Stimulated activated naive CD8-positive, alpha-beta T cell treated with anti-CD3 and anti-CD28 coated beads, Interleukin-15, Interleukin-2, amounts not matched to agents 100 ng/mL and 50 ng/mL, for 24 hours (primary cell): ENCODE results near the gene FOXJ3.
A peak's percentile ranks its signal among the peaks of the same experiment; 100 is the strongest.

Experiments used
- H3K27ac Mint-ChIP-seq: one replicate; pipeline ENCODE4 v1.8.0; 2021; ENCODE audit warnings: mild to moderate bottlenecking, mixed read lengths
- H3K27me3 Mint-ChIP-seq: one replicate; pipeline ENCODE4 v1.8.0; 2021; ENCODE audit warnings: mixed read lengths
- H3K36me3 Mint-ChIP-seq: one replicate; pipeline ENCODE4 v1.8.0; 2021; ENCODE audit warnings: low read depth, mixed read lengths
- H3K4me1 Mint-ChIP-seq: one replicate; pipeline ENCODE4 v1.8.0; 2021; ENCODE audit warnings: low read depth, mixed read lengths
- H3K4me3 Mint-ChIP-seq: one replicate; pipeline ENCODE4 v1.8.0; 2021; ENCODE audit warnings: mild to moderate bottlenecking, mixed read lengths
- H3K9me3 Mint-ChIP-seq: one replicate; pipeline ENCODE4 v1.8.0; 2021; ENCODE audit warnings: mixed read lengths

FOXJ3 gene

GRCh38 chr1:42263019-42263418 is 72.0 kb downstream of the FOXJ3 start:
- Mint-ChIP-seq H3K27ac (no peak overlapping the region), H3K4me1 (peaks cover 62% of the 10 kb centered on the region), H3K27me3 (no peaks in the 10 kb centered on the region), H3K4me3 (no peak overlapping the region), H3K9me3 (no peaks in the 10 kb centered on the region), H3K36me3 (peaks cover 54% of the 10 kb centered on the region)

- Mint-ChIP-seq H3K4me1 (peaks cover 56% of the 10 kb centered on the region), H3K9me3 (no peaks in the 10 kb centered on the region), H3K27me3 (no peaks in the 10 kb centered on the region), H3K27ac (no peak overlapping the region), H3K4me3 (no peak overlapping the region), H3K36me3 (peaks cover 60% of the 10 kb centered on the region)
Observed at GRCh38 chr1:42260376-42261070, 74.5 kb downstream of the FOXJ3 start.

GRCh38 chr1:42259739-42260064 is 75.3 kb downstream of the FOXJ3 start:
- Mint-ChIP-seq H3K27me3 (no peaks in the 10 kb centered on the region), H3K4me1 (peaks cover 58% of the 10 kb centered on the region), H3K4me3 (no peak overlapping the region), H3K27ac (no peak overlapping the region), H3K9me3 (no peaks in the 10 kb centered on the region), H3K36me3 (peaks cover 63% of the 10 kb centered on the region)

- Mint-ChIP-seq H3K4me1 (peaks cover 56% of the 10 kb centered on the region), H3K27ac (no peak overlapping the region), H3K9me3 (no peaks in the 10 kb centered on the region), H3K4me3 (no peak overlapping the region), H3K36me3 (peaks cover 58% of the 10 kb centered on the region), H3K27me3 (no peaks in the 10 kb centered on the region)
Observed at GRCh38 chr1:42259059-42259738, 75.8 kb downstream of the FOXJ3 start.

GRCh38 chr1:42258218-42258617 is 76.8 kb downstream of the FOXJ3 start:
- H3K9me3 Mint-ChIP-seq, result no peaks in the 10 kb centered on the region
- H3K27me3 Mint-ChIP-seq, result no peaks in the 10 kb centered on the region
- H3K4me1 Mint-ChIP-seq, result peaks cover 51% of the 10 kb centered on the region
- H3K4me3 Mint-ChIP-seq, result no peak overlapping the region
- no peak overlapping the region for H3K27ac Mint-ChIP-seq
- peaks cover 49% of the 10 kb centered on the region for H3K36me3 Mint-ChIP-seq

GRCh38 chr1:42251042-42251441 is 84.0 kb downstream of the FOXJ3 start:
- Mint-ChIP-seq H3K9me3 (no peaks in the 10 kb centered on the region), H3K4me1 (peaks cover 30% of the 10 kb centered on the region), H3K27ac (no peak overlapping the region), H3K27me3 (no peaks in the 10 kb centered on the region), H3K36me3 (peaks cover 56% of the 10 kb centered on the region), H3K4me3 (no peak overlapping the region)

GRCh38 chr1:42250164-42250563 is 84.9 kb downstream of the FOXJ3 start:
- Mint-ChIP-seq H3K27ac (no peak overlapping the region), H3K36me3 (peaks cover 55% of the 10 kb centered on the region), H3K9me3 (no peaks in the 10 kb centered on the region), H3K4me3 (no peak overlapping the region), H3K4me1 (peaks cover 35% of the 10 kb centered on the region), H3K27me3 (no peaks in the 10 kb centered on the region)

- H3K27me3 Mint-ChIP-seq, result no peaks in the 10 kb centered on the region
- peaks cover 30% of the 10 kb centered on the region for H3K9me3 Mint-ChIP-seq
- H3K4me1 Mint-ChIP-seq, result peaks cover 62% of the 10 kb centered on the region
- H3K36me3 Mint-ChIP-seq, result peaks cover 80% of the 10 kb centered on the region
- H3K4me3 Mint-ChIP-seq, result no peak overlapping the region
- H3K27ac Mint-ChIP-seq, result no peak overlapping the region
Observed at GRCh38 chr1:42240966-42241755, 93.9 kb downstream of the FOXJ3 start.

GRCh38 chr1:42239555-42239954 is 95.5 kb downstream of the FOXJ3 start:
- Mint-ChIP-seq H3K4me3 (no peak overlapping the region), H3K36me3 (peaks cover 80% of the 10 kb centered on the region), H3K27ac (no peak overlapping the region), H3K9me3 (peaks cover 34% of the 10 kb centered on the region), H3K4me1 (peaks cover 48% of the 10 kb centered on the region), H3K27me3 (no peaks in the 10 kb centered on the region)

GRCh38 chr1:42239041-42239440 is 96.0 kb downstream of the FOXJ3 start:
- peaks cover 35% of the 10 kb centered on the region for H3K9me3 Mint-ChIP-seq
- no peak overlapping the region for H3K4me3 Mint-ChIP-seq
- H3K36me3 Mint-ChIP-seq, result peaks cover 80% of the 10 kb centered on the region
- H3K27ac Mint-ChIP-seq, result no peak overlapping the region
- peaks cover 43% of the 10 kb centered on the region for H3K4me1 Mint-ChIP-seq
- H3K27me3 Mint-ChIP-seq, result no peaks in the 10 kb centered on the region

GRCh38 chr1:42231253-42231652 is 103.8 kb downstream of the FOXJ3 start:
- Mint-ChIP-seq H3K4me3 (no peak overlapping the region), H3K27ac (no peak overlapping the region), H3K4me1 (peaks cover 10% of the 10 kb centered on the region), H3K9me3 (peaks cover 9% of the 10 kb centered on the region), H3K27me3 (no peaks in the 10 kb centered on the region), H3K36me3 (peaks cover 22% of the 10 kb centered on the region)

GRCh38 chr1:42228938-42229337 is 106.1 kb downstream of the FOXJ3 start:
- Mint-ChIP-seq H3K9me3 (peaks cover 1% of the 10 kb centered on the region), H3K27me3 (no peaks in the 10 kb centered on the region), H3K27ac (peak overlapping the region; percentile 2), H3K36me3 (peaks cover 11% of the 10 kb centered on the region), H3K4me1 (peaks cover 10% of the 10 kb centered on the region), H3K4me3 (no peak overlapping the region)

- H3K27me3 Mint-ChIP-seq, result no peaks in the 10 kb centered on the region
- H3K27ac Mint-ChIP-seq, result no peak overlapping the region
- peaks cover 44% of the 10 kb centered on the region for H3K36me3 Mint-ChIP-seq
- H3K9me3 Mint-ChIP-seq, result peaks cover 5% of the 10 kb centered on the region
- peaks cover 27% of the 10 kb centered on the region for H3K4me1 Mint-ChIP-seq
- H3K4me3 Mint-ChIP-seq, result no peak overlapping the region
Observed at GRCh38 chr1:42223036-42223435, 112.0 kb downstream of the FOXJ3 start.

GRCh38 chr1:42221952-42222606 is 113.0 kb downstream of the FOXJ3 start:
- peaks cover 27% of the 10 kb centered on the region for H3K4me1 Mint-ChIP-seq

GRCh38 chr1:42221456-42221855 is 113.6 kb downstream of the FOXJ3 start:
- H3K4me1 Mint-ChIP-seq, result peaks cover 27% of the 10 kb centered on the region
- H3K27ac Mint-ChIP-seq, result no peak overlapping the region
- H3K9me3 Mint-ChIP-seq, result peaks cover 5% of the 10 kb centered on the region
- peaks cover 50% of the 10 kb centered on the region for H3K36me3 Mint-ChIP-seq
- H3K4me3 Mint-ChIP-seq, result no peak overlapping the region
- H3K27me3 Mint-ChIP-seq, result no peaks in the 10 kb centered on the region

More at GRCh38 chr1:42221952-42222606, 113.0 kb downstream of the FOXJ3 start:
- Mint-ChIP-seq H3K27ac (no peak overlapping the region), H3K36me3 (peaks cover 50% of the 10 kb centered on the region), H3K4me3 (no peak overlapping the region), H3K9me3 (peaks cover 5% of the 10 kb centered on the region), H3K27me3 (no peaks in the 10 kb centered on the region)
